Neural crest cell (in vitro differentiated cells): ENCODE results near the gene ZBTB40. TPM values are rescaled to one million over a fixed set of nuclear protein-coding genes. Genes with fewer than 3 reads are reported as not detected.

ENCODE experiments used
- DNase-seq: peaks from one replicate; pipeline ENCODE4 v3.0.0; 2021; ENCODE audit warnings: low read depth, mixed read lengths, low spot score
- H3K27ac Mint-ChIP-seq: one replicate; pipeline ENCODE4 v1.8.0; 2021; ENCODE audit warnings: mild to moderate bottlenecking, mixed read lengths; ENCODE audit not compliant: unreplicated experiment
- H3K27me3 Mint-ChIP-seq: 2 replicates; pipeline ENCODE4 v1.8.0; 2021; ENCODE audit warnings: low read depth, mild to moderate bottlenecking, mixed read lengths
- H3K36me3 Mint-ChIP-seq: 2 replicates; pipeline ENCODE4 v1.8.0; 2021; ENCODE audit warnings: low read depth, mild to moderate bottlenecking, mixed read lengths
- H3K4me1 Mint-ChIP-seq: 2 replicates; pipeline ENCODE4 v1.8.0; 2021; ENCODE audit warnings: mixed read lengths
- H3K4me3 Mint-ChIP-seq: one replicate; pipeline ENCODE4 v1.8.0; 2021; ENCODE audit warnings: mild to moderate bottlenecking, mixed read lengths
- H3K9me3 Mint-ChIP-seq: 2 replicates; pipeline ENCODE4 v1.8.0; 2021; ENCODE audit warnings: mixed read lengths
- CTCF ChIP-seq: fragments of 200-600 bp; sonication (generic); conservative IDR thresholded peaks from 2 replicates; pipeline ENCODE4 v1.5.0; 2021; ENCODE audit warnings: antibody characterized with exemption, mild to moderate bottlenecking
- total RNA-seq: library from RNA; stranded (reverse); gene quantifications from 2 replicates; pipeline ENCODE4 v1.2.1, GENCODE V29; 2021

The ZBTB40 gene
- total RNA-seq, 1 donor from 2014 or later, result 31.8 TPM

- Mint-ChIP-seq H3K4me1 (no peaks in the 10 kb centered on the region), H3K27ac (peak overlapping the region; percentile 50), H3K36me3 (no peaks in the 10 kb centered on the region), H3K9me3 (no peaks in the 10 kb centered on the region), H3K4me3 (no peak overlapping the region), H3K27me3 (peaks cover 23% of the 10 kb centered on the region)
- no peak for TF ChIP-seq CTCF
- no peak for DNase-seq
These were observed 91.2 kb downstream of the ZBTB40 start for GRCh38 chr1:22542886-22543285.

GRCh38 chr1:22543679-22544078 lies 92.0 kb downstream of the ZBTB40 start:
- DNase-seq, result no peak
- Mint-ChIP-seq H3K9me3 (no peaks in the 10 kb centered on the region), H3K4me3 (no peak overlapping the region), H3K4me1 (peaks cover 5% of the 10 kb centered on the region), H3K27me3 (peaks cover 31% of the 10 kb centered on the region), H3K36me3 (no peaks in the 10 kb centered on the region), H3K27ac (no peak overlapping the region)
- TF ChIP-seq CTCF, result no peak

- peaks cover 6% of the 10 kb centered on the region for H3K4me1 Mint-ChIP-seq
- no peak for TF ChIP-seq CTCF
- no peaks in the 10 kb centered on the region for H3K36me3 Mint-ChIP-seq
- no peak overlapping the region for H3K4me3 Mint-ChIP-seq
- no peak for DNase-seq
- no peaks in the 10 kb centered on the region for H3K9me3 Mint-ChIP-seq
- no peak overlapping the region for H3K27ac Mint-ChIP-seq
- peaks cover 36% of the 10 kb centered on the region for H3K27me3 Mint-ChIP-seq
These were observed 93.0 kb downstream of the ZBTB40 start for GRCh38 chr1:22544606-22545005.

- DNase-seq, result no peak
- Mint-ChIP-seq H3K36me3 (no peaks in the 10 kb centered on the region), H3K27me3 (peaks cover 36% of the 10 kb centered on the region), H3K4me3 (no peak overlapping the region), H3K4me1 (peaks cover 6% of the 10 kb centered on the region), H3K9me3 (no peaks in the 10 kb centered on the region), H3K27ac (no peak overlapping the region)
- TF ChIP-seq CTCF, result no peak
These were observed 93.5 kb downstream of the ZBTB40 start for GRCh38 chr1:22545141-22545540.

GRCh38 chr1:22547186-22547817 lies 95.7 kb downstream of the ZBTB40 start:
- Mint-ChIP-seq H3K27ac (no peak overlapping the region), H3K4me3 (no peak overlapping the region), H3K36me3 (no peaks in the 10 kb centered on the region)

More at GRCh38 chr1:22547186-22547817, 95.7 kb downstream of the ZBTB40 start:
- TF ChIP-seq CTCF, result no peak
- Mint-ChIP-seq H3K9me3 (no peaks in the 10 kb centered on the region), H3K4me1 (peaks cover 6% of the 10 kb centered on the region), H3K27me3 (peaks cover 36% of the 10 kb centered on the region)
- DNase-seq, result no peak
